KOPT-K1 (cell line): ENCODE results near the gene DENND1A.

Experiments
- H3K27ac ChIP-seq: fragments of 200-600 bp; sonication (generic); 2 replicates; pipeline ENCODE4 v1.5.1; 2016; ENCODE audit warnings: antibody characterized with exemption, mild to moderate bottlenecking, low read depth, low read length; ENCODE audit not compliant: poor library complexity, severe bottlenecking
- H3K36me3 ChIP-seq: fragments of 200-600 bp; sonication (generic); 2 replicates; pipeline ENCODE4 v1.5.1; 2017; ENCODE audit warnings: antibody characterized with exemption, mild to moderate bottlenecking, low read length, moderate library complexity; ENCODE audit not compliant: insufficient read depth
- H3K9me3 ChIP-seq: fragments of 200-600 bp; sonication (generic); 2 replicates; pipeline ENCODE4 v1.5.1; 2017; ENCODE audit warnings: antibody characterized with exemption, low read length, mild to moderate bottlenecking; ENCODE audit not compliant: insufficient read depth, poor library complexity, severe bottlenecking

The DENND1A gene

DNA sequence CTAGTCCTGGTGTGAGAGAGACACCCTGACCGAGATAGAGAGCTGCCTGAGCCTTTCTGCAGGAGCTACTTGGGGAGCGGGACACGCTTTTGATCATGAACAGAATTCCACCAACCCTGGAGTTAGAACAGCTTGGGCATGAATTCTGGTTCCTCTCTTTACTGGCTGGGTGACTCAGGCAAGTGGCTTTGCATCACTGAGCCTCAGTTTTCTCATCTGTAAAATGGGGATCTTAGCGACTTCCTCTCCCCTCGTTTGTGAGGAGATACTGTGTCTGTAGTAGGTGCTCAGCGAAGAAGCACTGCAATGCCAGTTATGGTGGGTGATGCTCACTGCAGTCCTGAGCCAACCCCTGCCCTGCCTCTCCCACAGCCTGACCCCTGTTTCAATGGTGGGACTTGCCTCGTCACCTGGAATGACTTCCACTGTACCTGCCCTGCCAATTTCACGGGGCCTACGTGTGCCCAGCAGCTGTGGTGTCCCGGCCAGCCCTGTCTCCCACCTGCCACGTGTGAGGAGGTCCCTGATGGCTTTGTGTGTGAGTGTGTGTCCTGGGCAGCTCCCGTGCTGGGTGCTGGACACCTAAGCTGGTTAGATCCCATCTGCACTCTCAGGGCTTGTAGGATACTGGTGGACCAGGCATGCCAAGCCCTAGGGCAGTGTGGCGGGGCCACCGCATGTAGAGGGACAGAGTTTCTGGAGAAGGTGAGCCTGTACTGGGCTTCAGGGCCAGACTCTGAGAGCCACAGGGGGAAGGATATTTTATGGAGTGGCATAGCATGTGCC is 557.9 kb downstream of the DENND1A start:
- no peak overlapping the region for H3K27ac ChIP-seq
- H3K36me3 ChIP-seq = no peaks in the 10 kb centered on the region
- H3K9me3 ChIP-seq = no peaks in the 10 kb centered on the region

DNA sequence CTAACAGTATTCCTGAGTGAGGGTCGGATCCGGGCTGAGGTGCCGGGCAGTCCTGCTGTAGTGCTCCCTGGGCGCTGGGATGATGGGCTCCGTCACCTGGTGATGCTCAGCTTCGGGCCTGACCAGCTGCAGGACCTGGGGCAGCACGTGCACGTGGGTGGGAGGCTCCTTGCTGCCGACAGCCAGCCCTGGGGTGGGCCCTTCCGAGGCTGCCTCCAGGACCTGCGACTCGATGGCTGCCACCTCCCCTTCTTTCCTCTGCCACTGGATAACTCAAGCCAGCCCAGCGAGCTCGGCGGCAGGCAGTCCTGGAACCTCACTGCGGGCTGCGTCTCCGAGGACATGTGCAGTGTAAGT is 558.7 kb downstream of the DENND1A start:
- Histone ChIP-seq H3K27ac (no peak overlapping the region), H3K9me3 (no peaks in the 10 kb centered on the region), H3K36me3 (no peaks in the 10 kb centered on the region)

- no peaks in the 10 kb centered on the region for H3K9me3 ChIP-seq
- no peak overlapping the region for H3K27ac ChIP-seq
- H3K36me3 ChIP-seq = no peaks in the 10 kb centered on the region
These were observed 559.2 kb downstream of the DENND1A start for GRCh38 chr9:123370526-123371227.

GRCh38 chr9:123370108-123370507 is 559.8 kb downstream of the DENND1A start:
- no peaks in the 10 kb centered on the region for H3K36me3 ChIP-seq
- H3K9me3 ChIP-seq = no peaks in the 10 kb centered on the region
- no peak overlapping the region for H3K27ac ChIP-seq

- Histone ChIP-seq H3K27ac (no peak overlapping the region), H3K9me3 (no peaks in the 10 kb centered on the region), H3K36me3 (no peaks in the 10 kb centered on the region)
These were observed 560.6 kb downstream of the DENND1A start for GRCh38 chr9:123369296-123369695.

DNA sequence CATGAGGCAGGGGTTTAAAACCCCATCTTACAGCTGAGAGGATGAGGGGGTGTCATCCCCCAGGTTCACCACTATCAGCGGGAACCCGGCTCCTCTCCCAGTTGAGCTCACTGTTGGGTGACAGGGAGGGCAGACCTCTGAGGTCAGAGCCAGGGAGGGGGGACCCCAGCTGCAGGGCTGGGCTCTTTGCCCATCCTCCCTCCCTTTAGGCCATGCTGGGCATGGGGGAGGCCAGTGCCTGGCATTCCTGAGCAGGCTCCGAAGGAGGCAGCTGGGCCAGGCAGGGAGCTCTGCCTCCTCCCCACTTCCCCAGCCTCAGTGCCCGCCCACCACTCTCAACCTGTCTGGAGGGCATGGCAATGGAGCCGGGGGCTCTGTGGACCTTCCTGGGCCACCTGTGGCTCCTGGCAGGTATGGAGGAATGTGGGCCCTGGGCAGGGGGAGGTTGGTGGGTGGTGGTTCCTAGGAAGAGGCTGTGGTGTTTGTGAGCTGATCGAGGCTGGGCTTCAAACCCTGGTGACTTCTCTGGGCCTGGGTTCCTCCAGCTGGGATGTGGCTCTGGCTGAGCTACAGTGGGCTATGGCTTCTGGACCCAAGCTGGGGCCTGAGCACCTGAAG is 561.3 kb downstream of the DENND1A start:
- no peaks in the 10 kb centered on the region for H3K36me3 ChIP-seq
- no peaks in the 10 kb centered on the region for H3K9me3 ChIP-seq
- H3K27ac ChIP-seq = no peak overlapping the region

DNA sequence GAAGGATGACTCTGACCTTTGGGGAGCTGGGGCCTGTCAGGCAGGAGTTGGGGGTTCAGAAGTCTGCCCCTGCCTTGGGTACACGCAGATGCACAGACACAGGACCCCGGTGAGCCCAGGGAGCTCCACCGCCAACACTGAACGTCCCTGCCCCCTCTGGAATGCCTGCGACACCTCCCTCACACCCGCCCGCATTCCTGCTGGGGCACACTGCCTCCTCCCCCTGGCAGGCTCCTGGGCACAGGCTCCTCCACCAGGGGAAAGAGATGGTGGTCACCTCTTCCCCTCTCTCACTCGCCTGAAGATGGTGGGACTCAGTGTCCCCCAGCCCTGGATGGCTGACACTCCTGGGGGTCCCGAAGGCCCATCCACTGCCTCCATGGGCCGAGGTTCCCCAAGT is 561.9 kb downstream of the DENND1A start:
- Histone ChIP-seq H3K27ac (no peak overlapping the region), H3K9me3 (no peaks in the 10 kb centered on the region), H3K36me3 (no peaks in the 10 kb centered on the region)

DNA sequence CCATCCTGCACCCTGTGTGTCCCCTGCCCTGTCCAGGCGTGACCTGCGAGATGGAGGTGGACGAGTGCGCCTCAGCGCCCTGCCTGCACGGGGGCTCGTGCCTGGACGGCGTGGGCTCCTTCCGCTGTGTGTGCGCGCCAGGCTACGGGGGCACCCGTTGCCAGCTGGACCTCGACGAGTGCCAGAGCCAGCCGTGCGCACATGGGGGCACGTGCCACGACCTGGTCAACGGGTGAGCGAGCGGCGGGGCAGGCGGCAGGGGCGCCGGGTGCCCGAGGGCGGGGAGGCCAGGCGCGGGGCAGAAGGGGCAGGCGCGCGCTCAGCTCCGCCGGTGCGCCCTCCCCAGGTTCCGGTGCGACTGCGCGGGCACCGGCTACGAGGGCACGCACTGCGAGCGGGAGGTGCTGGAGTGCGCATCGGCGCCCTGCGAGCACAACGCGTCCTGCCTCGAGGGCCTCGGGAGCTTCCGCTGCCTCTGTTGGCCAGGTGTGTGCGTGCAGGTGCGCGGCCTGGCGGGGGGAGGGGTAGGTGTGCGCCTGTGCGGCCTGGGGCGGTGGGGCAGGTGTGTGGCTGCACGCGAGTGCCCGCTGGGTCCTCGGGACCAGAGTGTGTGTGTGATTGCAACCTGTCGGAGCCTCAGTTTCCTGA is 563.9 kb downstream of the DENND1A start:
- H3K9me3 ChIP-seq = no peaks in the 10 kb centered on the region
- H3K36me3 ChIP-seq = no peaks in the 10 kb centered on the region
- H3K27ac ChIP-seq = no peak overlapping the region

- no peaks in the 10 kb centered on the region for H3K36me3 ChIP-seq
- no peaks in the 10 kb centered on the region for H3K9me3 ChIP-seq
These were observed 564.5 kb downstream of the DENND1A start for GRCh38 chr9:123365287-123365880.

DNA sequence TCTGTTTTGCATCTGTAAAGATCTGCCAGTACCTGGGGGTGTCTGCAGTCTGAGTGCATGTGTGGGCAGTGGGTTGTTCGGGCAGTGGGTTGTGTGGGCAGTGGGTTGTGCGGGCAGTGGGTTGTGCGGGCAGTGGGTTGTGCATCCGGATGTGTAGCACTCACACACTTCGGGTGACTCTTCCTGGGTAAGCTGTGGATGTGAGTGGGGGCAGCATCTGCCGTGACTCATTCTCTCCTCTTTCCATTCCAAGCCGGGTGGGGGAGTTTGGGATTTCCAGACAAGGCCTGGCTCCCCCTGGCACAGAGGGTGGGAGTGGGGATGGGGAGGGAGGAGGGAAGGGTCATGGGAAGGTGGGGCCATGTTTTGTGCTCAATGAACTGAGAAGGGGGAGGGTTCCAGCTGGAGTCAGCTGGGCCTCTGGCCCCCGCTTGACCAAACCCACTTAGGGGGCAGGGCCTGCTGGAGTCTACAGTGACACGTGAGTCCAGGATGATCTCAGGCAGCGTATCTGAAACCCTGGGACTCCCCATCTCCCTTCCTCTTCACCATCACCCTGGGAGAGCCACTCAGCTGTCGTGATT is 565.6 kb downstream of the DENND1A start:
- Histone ChIP-seq H3K36me3 (no peaks in the 10 kb centered on the region), H3K27ac (no peak overlapping the region), H3K9me3 (no peaks in the 10 kb centered on the region)

More at GRCh38 chr9:123365287-123365880, 564.5 kb downstream of the DENND1A start:
- H3K27ac ChIP-seq = no peak overlapping the region

GRCh38 chr9:123362856-123363255 is 567.1 kb downstream of the DENND1A start:
- Histone ChIP-seq H3K9me3 (no peaks in the 10 kb centered on the region), H3K27ac (no peak overlapping the region), H3K36me3 (no peaks in the 10 kb centered on the region)

- Histone ChIP-seq H3K36me3 (no peaks in the 10 kb centered on the region), H3K27ac (no peak overlapping the region), H3K9me3 (no peaks in the 10 kb centered on the region)
These were observed 568.0 kb downstream of the DENND1A start for GRCh38 chr9:123361731-123362510.

DNA sequence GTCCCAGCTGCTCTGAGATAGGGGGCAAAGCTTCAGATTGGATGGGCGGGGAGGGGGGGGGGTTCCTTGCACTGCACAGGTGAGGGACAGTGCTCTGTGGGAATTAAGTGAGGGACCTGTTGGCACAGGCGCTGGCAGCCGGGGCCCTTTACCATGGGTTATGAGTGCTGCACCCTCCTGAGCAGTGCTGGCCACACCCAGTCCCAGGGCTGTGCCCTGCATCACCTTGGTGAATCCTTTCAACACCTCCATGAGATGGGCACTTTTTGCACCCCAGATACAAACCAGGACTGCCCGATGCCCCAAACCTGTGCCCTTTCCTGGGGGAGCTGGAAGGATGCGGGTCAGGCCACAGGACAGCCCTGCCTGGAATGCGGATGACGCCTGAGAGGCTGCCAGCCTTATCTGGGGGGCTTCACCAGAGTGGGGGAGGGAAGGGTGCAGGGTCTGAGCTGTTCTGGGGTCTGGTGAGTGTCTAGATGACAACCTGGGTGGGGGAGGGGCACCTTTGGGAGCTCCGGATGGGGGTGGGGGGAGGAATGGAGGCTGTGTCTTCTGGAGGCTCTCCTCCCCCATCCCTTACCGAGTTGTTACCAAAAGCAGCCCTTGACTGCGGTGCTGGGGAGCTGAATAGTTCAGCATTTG is 568.7 kb downstream of the DENND1A start:
- Histone ChIP-seq H3K27ac (no peak overlapping the region), H3K9me3 (no peaks in the 10 kb centered on the region), H3K36me3 (no peaks in the 10 kb centered on the region)
